Vagina (tissue), 2 donors: Measurements from ENCODE around the gene CCL23.

Source experiments
- POLR2A ChIP-seq, 2 donors: fragments of 450-650 bp; IDR thresholded peaks; one replicate each; pipeline ENCODE4 v1.6.1; 2017; ENCODE audit warnings: antibody characterized with exemption in 2 of 2, mild to moderate bottlenecking in 2 of 2, moderate library complexity in 2 of 2
- TF ChIP-seq, protein P1 (sequence below), 3 experiments: fragments of 450-650 bp in 2 of 3; fragments of 200-600 bp in 1 of 3; sonication (generic) in 1 of 3; IDR thresholded peaks; one replicate each; pipeline ENCODE4 v1.5.1; 2017 to 2019; ENCODE audit warnings: antibody characterized with exemption in 3 of 3, mild to moderate bottlenecking in 2 of 3, moderate library complexity in 2 of 3

DNA sequence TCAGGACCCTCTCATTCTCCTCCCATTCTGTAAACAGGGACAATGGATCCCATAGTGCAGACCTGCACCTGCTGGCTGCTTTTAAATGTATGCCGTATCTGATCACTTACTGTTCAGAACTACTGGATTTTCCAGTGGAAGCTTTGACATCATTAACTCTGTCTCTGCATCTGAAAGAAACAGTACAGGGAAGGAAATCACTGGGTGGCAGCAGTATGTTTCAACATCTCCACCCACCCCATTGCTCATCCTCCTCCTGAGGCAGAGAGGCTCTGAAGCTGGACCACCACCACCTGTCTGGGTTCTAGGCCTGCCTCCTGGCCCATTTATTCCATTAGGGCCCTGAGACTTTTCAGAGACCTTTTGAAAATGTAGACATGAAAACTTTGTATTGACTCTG is 19.0 kb downstream of the CCL23 start:
- TF ChIP-seq, protein P1, sequence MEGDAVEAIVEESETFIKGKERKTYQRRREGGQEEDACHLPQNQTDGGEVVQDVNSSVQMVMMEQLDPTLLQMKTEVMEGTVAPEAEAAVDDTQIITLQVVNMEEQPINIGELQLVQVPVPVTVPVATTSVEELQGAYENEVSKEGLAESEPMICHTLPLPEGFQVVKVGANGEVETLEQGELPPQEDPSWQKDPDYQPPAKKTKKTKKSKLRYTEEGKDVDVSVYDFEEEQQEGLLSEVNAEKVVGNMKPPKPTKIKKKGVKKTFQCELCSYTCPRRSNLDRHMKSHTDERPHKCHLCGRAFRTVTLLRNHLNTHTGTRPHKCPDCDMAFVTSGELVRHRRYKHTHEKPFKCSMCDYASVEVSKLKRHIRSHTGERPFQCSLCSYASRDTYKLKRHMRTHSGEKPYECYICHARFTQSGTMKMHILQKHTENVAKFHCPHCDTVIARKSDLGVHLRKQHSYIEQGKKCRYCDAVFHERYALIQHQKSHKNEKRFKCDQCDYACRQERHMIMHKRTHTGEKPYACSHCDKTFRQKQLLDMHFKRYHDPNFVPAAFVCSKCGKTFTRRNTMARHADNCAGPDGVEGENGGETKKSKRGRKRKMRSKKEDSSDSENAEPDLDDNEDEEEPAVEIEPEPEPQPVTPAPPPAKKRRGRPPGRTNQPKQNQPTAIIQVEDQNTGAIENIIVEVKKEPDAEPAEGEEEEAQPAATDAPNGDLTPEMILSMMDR (IDR thresholded peaks at IDR 0.05): no peak
- no peak for TF ChIP-seq POLR2A (IDR thresholded peaks at IDR 0.05)
